ENCODE measurements around the gene ARL6.

The ARL6 gene, protein sequence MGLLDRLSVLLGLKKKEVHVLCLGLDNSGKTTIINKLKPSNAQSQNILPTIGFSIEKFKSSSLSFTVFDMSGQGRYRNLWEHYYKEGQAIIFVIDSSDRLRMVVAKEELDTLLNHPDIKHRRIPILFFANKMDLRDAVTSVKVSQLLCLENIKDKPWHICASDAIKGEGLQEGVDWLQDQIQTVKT

GRCh38 chr3:97764407-97765238 lies at the start of gene ARL6:
ARL6 (plus strand) TSS chr3:97764758; CDS start chr3:97768108, 3,350 bp downstream.
- peak; percentile 80 for DNase-seq

- DNase-seq, result peak; percentile 17
Observed at GRCh38 chr3:97719156-97719821, 45.3 kb upstream of the ARL6 start.

- DNase-seq, result peak; percentile 36
Observed at GRCh38 chr3:97720417-97720816, 44.1 kb upstream of the ARL6 start.

DNA sequence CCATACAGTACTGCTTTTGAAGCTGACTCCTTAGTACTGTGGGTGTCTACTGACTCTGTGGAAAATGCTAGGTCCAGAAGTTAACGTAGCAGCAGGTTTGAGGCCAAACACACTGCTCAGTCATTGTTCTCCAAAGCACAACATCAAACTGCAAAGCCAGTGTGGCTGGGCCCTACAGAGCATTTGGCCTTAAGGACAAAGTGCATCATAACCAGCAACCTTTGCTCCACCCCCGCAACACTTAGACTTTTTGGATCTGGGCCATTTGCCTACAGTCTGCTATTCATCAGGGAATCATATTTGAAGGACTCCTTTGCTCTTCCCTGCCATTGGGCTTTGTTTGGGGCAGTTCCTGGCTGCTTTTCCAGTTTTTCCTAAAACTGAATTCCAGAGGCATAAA lies 43.1 kb upstream of the ARL6 start:
- DNase-seq, result no peak

- DNase-seq, result no peak
Observed at GRCh38 chr3:97736928-97737327, 27.6 kb upstream of the ARL6 start.

GRCh38 chr3:97738761-97739160 lies 25.8 kb upstream of the ARL6 start:
- no peak for DNase-seq

DNA sequence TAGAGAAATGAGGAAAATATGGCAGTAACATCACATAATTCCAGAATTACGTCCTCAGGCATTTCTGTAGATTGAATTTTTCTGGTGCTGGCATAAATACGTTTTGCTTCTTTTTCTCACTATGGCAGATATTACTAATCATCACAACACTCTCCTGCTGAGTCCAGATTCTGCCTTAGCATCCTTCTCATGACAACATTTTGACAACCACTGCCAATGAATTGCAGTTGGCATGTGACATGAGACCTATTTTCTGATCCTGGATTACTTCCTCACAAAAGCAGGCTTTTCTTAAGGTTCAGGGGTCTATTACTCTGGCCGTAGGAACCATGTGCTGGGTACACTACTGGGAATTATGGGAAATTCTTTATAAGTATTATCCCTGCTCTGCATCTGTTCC lies 22.5 kb upstream of the ARL6 start:
- DNase-seq, result no peak

GRCh38 chr3:97744289-97744688 lies 20.3 kb upstream of the ARL6 start:
- DNase-seq, result no peak

DNA sequence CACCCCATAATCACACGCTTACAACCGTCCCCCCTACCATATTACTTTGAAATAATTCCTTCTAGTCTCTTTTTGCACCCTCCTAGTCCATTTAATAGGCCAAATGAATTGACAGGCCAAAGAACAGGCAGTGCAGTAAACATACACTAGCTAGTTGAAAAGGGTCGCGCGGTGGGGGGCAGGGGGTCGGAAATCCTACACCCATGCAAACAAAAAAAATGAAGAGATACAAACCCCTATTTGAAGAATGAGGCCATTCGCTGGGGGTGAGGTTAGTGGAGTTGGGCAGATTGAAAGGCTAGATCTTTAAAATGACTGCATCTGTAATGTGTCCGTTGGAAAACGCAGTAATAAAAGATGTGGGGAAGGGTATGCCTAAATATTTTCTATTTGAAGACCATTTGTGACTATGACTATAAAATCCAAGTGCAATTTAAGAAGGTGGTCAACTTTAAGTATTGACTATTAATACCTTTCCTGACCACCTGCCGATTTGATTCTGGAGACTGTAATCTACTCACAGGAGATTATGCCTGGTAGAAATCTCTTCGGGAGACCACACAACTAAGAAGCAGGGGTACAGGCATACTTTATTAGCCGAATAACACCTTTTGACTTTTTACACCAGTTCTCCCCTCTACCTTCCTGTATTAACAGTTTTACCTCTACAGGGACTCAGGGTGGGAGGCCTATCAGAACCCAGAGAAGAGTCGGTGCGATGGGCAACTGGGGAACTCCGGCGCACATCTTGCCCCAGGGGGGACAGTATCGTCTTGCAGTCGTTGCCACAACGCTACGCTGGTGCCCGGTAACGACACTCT lies 762 bp upstream of the ARL6 start:
- DNase-seq, result no peak

DNA sequence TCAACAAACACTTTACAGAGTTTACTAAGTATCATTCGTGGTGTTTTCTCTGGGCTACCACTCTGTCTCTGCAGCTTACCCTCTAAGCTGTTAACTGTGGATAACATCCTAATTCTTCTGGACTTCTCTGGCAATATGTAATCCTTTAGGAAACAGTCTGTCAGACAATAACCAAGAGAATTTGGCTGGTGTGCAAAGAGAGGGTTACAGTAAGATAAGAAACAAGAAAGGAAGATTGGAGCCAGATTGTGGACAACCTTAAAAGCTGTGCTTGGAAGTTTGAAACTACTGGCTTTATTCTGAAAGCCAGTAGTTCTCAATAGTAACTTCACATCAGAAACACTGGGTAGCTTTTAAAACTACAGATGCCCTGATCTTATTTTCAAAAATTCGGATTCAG lies 778 bp downstream of the ARL6 start:
- no peak for DNase-seq

DNA sequence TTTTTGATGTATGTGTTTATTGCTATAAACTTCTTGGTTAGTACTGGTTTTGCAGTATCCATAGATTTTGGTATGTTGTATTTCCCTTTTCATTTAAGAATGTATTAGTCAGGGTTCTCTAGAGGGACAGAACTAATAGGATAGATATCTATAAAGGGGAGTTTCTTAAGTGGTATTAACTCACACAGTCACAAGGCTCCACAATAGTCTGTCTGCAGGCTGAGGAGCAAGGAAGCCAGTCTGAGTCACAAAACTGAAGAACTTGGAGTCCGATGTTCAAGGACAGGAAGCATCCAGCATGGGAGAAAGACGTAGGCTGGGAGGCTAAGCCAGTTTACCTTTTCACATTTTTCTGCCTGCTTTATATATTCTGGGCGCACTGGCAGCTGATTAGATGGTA lies 8.4 kb downstream of the ARL6 start:
- DNase-seq, result no peak

DNA sequence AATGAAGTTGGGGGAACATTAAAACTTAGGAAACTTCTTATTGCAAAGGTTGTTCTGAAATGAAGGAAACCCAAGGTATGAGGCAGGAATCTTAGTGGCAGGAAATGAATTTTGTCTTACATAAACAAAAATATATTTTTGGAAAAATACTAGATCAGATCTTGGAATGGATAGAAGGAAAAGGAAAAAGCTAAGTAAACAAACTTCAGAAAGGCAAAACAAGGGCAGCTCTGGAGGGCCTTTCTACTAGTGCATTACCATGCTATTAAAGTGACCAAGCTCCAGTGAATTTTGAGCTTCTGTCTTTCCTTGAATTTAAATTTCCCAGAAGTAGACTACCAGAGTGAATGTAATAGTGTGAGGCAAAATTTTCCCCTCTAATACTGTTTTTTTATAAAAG lies 13.6 kb downstream of the ARL6 start:
- DNase-seq, result no peak

DNA sequence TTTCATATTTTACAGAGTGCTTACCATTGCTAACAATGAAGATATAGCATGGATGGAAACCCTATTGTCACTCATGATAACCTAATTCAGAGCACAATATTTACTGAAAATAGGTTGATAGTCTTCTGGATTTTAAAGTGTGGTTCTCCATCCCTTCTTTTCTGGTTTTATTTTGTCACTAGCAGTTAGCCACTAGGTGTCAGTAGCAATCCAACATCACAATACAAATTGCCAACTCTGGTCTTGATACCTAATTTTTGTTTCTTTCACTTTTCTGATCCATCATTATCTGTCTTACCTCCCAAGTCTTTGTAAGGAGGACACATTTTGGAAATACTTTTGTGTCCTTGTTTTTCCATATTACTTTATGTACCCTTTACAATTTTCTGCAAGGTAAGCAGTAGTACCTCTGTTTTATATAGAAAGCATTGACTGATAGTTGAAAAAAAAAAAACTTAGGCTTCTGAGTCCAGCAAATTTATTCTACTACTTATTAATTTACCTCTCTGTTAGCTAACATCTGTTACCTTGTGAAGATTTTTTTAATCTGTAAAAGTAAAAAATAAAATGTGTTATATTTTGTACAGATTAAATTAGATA lies 29.0 kb downstream of the ARL6 start:
- peak; percentile 1 for DNase-seq

DNA sequence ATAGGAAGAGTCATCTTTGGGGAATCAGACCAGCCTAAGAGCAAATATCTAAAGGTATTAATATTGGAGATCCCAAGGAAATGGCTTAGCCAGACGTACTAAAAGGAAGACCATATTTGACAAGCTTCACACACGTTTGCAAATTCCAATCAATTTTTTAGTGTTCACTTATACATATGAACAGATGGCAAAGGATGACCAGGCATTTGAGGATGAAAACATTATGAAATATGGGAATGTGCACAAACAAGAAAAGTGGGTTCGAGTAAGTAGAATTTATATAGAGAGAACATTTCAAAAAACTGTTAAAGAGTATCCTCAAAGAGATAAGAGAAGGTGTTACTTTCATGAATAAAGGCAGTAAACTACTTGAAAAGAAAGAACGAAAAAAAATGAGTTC lies 31.4 kb downstream of the ARL6 start:
- DNase-seq, result no peak

- no peak for DNase-seq
Observed at GRCh38 chr3:97804471-97804870, 39.9 kb downstream of the ARL6 start.

DNA sequence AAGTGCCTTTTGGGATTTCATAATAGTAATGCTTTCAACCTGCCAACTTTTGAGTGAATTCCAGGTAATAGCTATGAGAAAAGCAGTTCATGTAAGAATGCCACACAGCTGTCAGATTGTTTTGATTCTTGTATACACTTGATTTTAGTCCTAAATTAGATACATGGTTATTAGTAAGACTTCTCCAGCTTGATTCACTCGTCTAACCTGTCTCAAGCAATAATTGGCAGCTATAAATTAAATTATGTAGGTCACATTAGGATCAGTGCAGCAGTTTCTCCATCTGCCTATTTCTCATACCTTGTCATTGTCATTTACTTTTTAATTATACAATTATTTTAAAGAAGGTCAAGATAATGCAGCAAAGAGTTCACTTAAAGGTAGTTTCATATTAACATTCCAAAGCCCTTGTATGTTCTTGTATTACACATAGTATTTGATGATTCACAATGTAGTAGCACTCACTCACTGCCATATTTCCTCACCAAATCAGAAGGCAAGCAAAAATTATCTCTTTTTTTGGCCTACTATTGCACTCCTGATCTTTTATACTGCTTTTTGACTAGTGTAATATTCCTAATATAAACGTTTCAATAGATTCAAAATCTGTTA lies 46.3 kb downstream of the ARL6 start:
- no peak for DNase-seq

GRCh38 chr3:97815149-97815917 lies 50.8 kb downstream of the ARL6 start:
- no peak for DNase-seq

- DNase-seq, result no peak
Observed at GRCh38 chr3:97816811-97817210, 52.3 kb downstream of the ARL6 start.

GRCh38 chr3:97817965-97818364 lies 53.4 kb downstream of the ARL6 start:
- DNase-seq, result peak; percentile 60

- DNase-seq, result no peak
Observed at GRCh38 chr3:97820780-97821179, 56.2 kb downstream of the ARL6 start.

- no peak for DNase-seq
Observed at GRCh38 chr3:97821287-97821773, 56.8 kb downstream of the ARL6 start.
